C4-2B (cell line): ENCODE data around the gene ZSWIM4.

Experiments
- H3K27ac ChIP-seq: fragments of 450-650 bp; 2 replicates; pipeline ENCODE4 v1.5.1; 2017
- ZFX ChIP-seq: fragments of 450-650 bp; IDR thresholded peaks from 2 replicates; pipeline ENCODE4 v1.6.1; 2017
- TF ChIP-seq, protein P1 (sequence below): fragments of 450-650 bp; conservative IDR thresholded peaks from 2 replicates; pipeline ENCODE4 v1.5.1; 2017; ENCODE audit warnings: mild to moderate bottlenecking

Gene ZSWIM4

DNA sequence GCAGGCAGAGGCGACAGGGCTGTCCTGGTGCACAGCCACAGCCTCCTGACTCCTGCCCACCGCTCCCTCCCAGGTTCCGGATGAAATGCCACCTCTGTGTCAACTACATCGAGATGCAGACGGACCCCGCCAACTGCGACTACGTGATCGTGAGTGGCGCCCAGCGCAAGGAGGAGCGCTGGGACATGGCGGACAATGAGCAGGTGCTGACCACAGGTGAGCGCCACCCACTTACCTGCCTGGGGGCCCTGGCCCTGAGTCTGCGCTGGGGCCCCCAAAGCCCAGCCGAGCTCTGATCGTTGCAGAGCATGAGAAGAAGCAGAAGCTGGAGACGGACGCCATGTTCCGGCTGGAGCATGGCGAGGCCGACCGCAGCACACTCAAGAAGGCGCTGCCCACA, 36.4 kb upstream of the ZSWIM4 start:
- TF ChIP-seq, protein P1, sequence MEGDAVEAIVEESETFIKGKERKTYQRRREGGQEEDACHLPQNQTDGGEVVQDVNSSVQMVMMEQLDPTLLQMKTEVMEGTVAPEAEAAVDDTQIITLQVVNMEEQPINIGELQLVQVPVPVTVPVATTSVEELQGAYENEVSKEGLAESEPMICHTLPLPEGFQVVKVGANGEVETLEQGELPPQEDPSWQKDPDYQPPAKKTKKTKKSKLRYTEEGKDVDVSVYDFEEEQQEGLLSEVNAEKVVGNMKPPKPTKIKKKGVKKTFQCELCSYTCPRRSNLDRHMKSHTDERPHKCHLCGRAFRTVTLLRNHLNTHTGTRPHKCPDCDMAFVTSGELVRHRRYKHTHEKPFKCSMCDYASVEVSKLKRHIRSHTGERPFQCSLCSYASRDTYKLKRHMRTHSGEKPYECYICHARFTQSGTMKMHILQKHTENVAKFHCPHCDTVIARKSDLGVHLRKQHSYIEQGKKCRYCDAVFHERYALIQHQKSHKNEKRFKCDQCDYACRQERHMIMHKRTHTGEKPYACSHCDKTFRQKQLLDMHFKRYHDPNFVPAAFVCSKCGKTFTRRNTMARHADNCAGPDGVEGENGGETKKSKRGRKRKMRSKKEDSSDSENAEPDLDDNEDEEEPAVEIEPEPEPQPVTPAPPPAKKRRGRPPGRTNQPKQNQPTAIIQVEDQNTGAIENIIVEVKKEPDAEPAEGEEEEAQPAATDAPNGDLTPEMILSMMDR, result no peak
- TF ChIP-seq ZFX, result no peak
- H3K27ac ChIP-seq, result no peak overlapping the region

DNA sequence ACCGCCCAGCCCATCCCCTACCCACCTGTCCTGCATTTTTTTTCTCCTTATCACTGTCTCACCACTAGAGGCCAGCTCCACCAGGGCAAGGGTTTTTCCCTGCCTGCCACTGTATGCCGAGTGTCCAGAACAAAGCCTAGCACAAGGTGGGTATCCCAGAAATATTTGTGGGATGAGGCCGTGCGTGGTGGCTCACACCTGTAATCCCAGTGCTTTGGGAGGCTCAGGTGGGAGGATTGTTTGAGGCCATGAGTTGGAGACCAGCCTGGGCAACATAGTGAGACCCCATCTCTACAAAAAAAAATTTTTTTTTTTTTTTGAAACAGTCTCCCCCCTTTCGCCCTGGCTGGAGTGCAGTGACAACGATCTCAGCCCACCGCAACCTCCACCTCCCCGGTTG, 33.8 kb upstream of the ZSWIM4 start:
- no peak for TF ChIP-seq ZFX
- TF ChIP-seq, protein P1, result no peak; the same call in 1 of the 2 replicates
- H3K27ac ChIP-seq, result no peak overlapping the region

DNA sequence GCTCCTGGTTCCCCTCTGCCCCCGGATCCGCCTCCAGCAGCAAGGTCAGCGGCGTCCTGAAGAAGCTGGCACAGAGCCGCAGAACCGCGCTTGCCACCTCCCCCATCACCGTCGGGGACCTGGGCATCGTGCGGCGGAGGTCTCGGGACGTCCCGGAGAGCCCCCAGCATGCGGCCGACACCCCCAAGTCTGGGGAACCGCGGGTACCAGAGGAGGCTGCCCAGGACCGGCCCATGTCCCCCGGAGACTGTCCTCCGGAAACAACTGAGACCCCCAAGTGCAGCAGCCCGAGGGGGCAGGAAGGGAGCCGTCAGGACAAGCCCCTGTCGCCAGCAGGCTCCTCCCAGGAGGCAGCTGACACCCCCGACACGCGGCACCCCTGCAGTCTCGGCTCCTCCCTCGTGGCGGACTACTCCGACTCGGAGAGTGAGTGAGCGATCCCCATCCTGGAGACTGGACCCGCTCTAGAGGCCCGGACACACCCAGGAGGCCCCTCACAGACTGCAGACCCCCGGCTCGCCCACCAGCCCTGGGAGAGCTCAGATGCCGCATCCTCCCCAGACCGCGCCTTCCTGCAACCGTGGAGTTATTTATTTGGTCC, 32.5 kb upstream of the ZSWIM4 start:
- no peak overlapping the region for H3K27ac ChIP-seq
- no peak for TF ChIP-seq ZFX
- TF ChIP-seq, protein P1, result no peak

DNA sequence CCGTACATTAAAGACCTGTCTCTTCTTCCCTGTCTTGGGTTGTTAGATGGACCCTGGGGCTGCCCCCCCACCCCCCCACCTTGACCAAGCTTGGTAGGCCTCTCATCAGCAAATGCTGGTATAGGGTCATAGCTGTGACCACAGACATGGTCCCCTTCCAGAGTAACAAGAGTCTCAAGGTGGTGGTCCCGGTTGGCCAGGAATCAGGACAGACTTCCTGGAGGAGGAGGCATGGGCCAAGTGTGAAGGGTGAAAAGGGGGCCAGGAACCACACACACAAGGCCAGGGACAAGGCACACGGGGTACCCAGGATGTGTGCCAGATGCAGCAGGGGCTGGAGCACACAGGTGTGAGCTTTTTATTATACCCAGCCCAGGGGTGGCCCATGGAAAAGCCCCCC, 32.0 kb upstream of the ZSWIM4 start:
- TF ChIP-seq, protein P1, result no peak
- no peak overlapping the region; the same call in 1 of the 2 replicates for H3K27ac ChIP-seq

DNA sequence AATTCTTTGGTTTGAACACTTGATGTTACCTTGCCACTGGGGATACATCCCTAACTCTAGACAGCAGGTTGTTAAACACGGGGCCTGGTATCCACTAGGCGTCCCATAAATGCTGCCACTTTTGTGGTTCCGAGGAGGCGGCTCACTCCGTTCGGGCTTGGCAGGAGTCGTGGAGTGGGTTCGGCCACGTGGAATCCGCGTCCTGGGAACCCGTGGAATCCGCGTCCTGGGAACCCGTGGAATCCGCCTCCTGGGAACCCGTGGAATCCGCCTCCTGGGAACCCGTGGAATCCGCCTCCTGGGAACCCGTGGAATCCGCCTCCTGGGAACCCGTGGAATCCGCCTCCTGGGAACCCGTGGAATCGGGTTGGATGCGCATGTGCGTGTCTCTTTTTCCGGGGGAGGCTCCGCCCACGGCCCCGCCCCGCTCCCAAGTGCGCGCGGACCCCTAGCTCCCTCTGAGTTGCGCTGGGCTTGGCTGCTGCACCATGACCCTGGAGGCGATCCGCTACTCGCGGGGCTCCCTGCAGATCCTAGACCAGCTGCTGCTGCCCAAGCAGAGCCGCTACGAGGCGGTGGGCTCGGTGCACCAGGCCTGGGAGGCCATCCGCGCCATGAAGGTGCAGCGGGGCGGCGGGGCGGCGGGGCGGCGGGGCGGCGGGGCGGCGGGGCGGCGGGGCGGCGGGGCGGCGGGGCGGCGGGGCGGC, 31.0 kb upstream of the ZSWIM4 start, which contains the start of gene MRI1:
TSS of gene MRI1 (plus strand) at position 422 of the 707 bp plus-strand sequence. CDS start at position 489, 67 bp downstream.
- TF ChIP-seq ZFX, result no peak
- TF ChIP-seq, protein P1, result no peak; the same call in 1 of the 2 replicates
- peak within 1 kb of the TSS; percentile 78 for H3K27ac ChIP-seq

DNA sequence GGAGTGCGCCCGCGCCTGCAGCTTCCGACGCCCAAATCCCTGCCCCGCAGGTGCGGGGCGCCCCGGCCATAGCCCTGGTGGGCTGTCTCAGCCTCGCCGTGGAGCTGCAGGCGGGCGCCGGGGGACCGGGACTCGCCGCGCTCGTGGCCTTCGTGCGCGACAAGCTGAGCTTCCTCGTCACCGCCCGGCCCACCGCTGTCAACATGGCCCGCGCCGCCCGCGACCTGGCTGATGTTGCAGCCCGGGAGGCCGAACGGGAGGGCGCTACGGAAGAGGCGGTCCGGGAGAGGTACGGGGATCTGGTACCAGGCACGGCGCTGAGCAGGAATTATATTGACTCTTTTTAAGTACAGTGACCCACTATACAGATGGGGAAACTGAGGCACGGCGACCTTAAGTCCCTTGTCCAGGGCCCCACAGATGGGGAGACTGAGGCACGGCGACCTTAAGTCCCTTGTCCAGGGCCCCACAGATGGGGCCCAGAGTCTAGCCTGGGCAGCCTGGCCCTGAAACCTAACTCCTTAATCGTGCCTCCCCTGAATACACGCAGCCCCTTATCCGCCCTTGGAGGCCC, 30.3 kb upstream of the ZSWIM4 start:
- peak; percentile 44; the same call in 1 of the 2 replicates for TF ChIP-seq ZFX
- TF ChIP-seq, protein P1, result no peak
- H3K27ac ChIP-seq, result peak overlapping the region; percentile 78
